WTC11 (cell line): Measurements from ENCODE around the gene TTC24. TPM values are rescaled to one million over a fixed set of nuclear protein-coding genes. Genes with fewer than 3 reads are reported as not detected.
A peak's percentile ranks its signal among the peaks of the same experiment; 100 is the strongest.

ENCODE experiments used
- CBFB ChIP-seq: sonication (generic); formaldehyde crosslinking; IDR thresholded peaks from 2 replicates; pipeline ENCODE4 v1.8.1; 2022; ENCODE audit warnings: mild to moderate bottlenecking, low read depth, missing genetic modification reagents
- CREM ChIP-seq: sonication (generic); formaldehyde crosslinking; IDR thresholded peaks from 2 replicates; pipeline ENCODE4 v1.8.1; 2022; ENCODE audit warnings: mild to moderate bottlenecking, missing genetic modification reagents, moderate library complexity
- ELF4 ChIP-seq: sonication (generic); formaldehyde crosslinking; IDR thresholded peaks from 2 replicates; pipeline ENCODE4 v1.8.1; 2022; ENCODE audit warnings: low read depth, mild to moderate bottlenecking, moderate library complexity, missing genetic modification reagents
- ETV6 ChIP-seq: sonication (generic); formaldehyde crosslinking; IDR thresholded peaks from 2 replicates; pipeline ENCODE4 v1.8.1; 2022; ENCODE audit warnings: mild to moderate bottlenecking, missing genetic modification reagents
- IRF2 ChIP-seq: sonication (generic); formaldehyde crosslinking; IDR thresholded peaks from 2 replicates; pipeline ENCODE4 v1.8.0; 2022; ENCODE audit warnings: low read depth, missing genetic modification reagents, borderline replicate concordance
- MYBL2 ChIP-seq: sonication (generic); formaldehyde crosslinking; IDR thresholded peaks from 2 replicates; pipeline ENCODE4 v1.8.1; 2023; ENCODE audit warnings: mild to moderate bottlenecking, moderate library complexity, missing genetic modification reagents
- NFATC4 ChIP-seq: fragments of 250-450 bp; sonication (Bioruptor Pico); IDR thresholded peaks from 2 replicates; pipeline ENCODE4 v1.9.0; 2021; ENCODE audit warnings: mild to moderate bottlenecking
- NR1H2 ChIP-seq: sonication (generic); formaldehyde crosslinking; IDR thresholded peaks from 2 replicates; pipeline ENCODE4 v1.9.0; 2021; ENCODE audit warnings: mild to moderate bottlenecking, moderate library complexity, missing genetic modification reagents
- SP1 ChIP-seq: sonication (generic); formaldehyde crosslinking; conservative IDR thresholded peaks from 2 replicates; pipeline ENCODE4 v1.8.1; 2022; ENCODE audit warnings: missing genetic modification reagents
- ZBTB21 ChIP-seq: sonication (generic); formaldehyde crosslinking; IDR thresholded peaks from 2 replicates; pipeline ENCODE4 v1.8.1; 2023; ENCODE audit warnings: mild to moderate bottlenecking, missing genetic modification reagents, borderline replicate concordance
- ZNF121 ChIP-seq: sonication (generic); formaldehyde crosslinking; IDR thresholded peaks from 2 replicates; pipeline ENCODE4 v1.8.0; 2023; ENCODE audit warnings: missing genetic modification reagents
- total RNA-seq: library from RNA; stranded (reverse); gene quantifications from 3 replicates; pipeline ENCODE4 v1.2.3, GENCODE V29; 2021
- TF ChIP-seq, protein P1 (sequence below): fragments of 250-450 bp; sonication (Bioruptor Pico); IDR thresholded peaks from 2 replicates; pipeline ENCODE4 v1.8.0; 2021; ENCODE audit warnings: mild to moderate bottlenecking
- TF ChIP-seq, protein P2 (sequence below): sonication (generic); formaldehyde crosslinking; IDR thresholded peaks from 2 replicates; pipeline ENCODE4 v1.8.0; 2022; ENCODE audit warnings: missing genetic modification reagents
- TF ChIP-seq, protein P3 (sequence below): sonication (generic); formaldehyde crosslinking; conservative IDR thresholded peaks from 2 replicates; pipeline ENCODE4 v1.8.1; 2022; ENCODE audit warnings: mild to moderate bottlenecking, missing genetic modification reagents
- TF ChIP-seq, protein P4 (sequence below): sonication (generic); formaldehyde crosslinking; IDR thresholded peaks from 2 replicates; pipeline ENCODE4 v1.8.1; 2023; ENCODE audit warnings: mild to moderate bottlenecking, moderate library complexity, missing genetic modification reagents
- TF ChIP-seq, protein P5 (sequence below): sonication (generic); formaldehyde crosslinking; IDR thresholded peaks from 2 replicates; pipeline ENCODE4 v1.8.1; 2023; ENCODE audit warnings: mild to moderate bottlenecking, missing genetic modification reagents
- TF ChIP-seq, protein P6 (sequence below): sonication (generic); formaldehyde crosslinking; IDR thresholded peaks from 2 replicates; pipeline ENCODE4 v1.8.1; 2022; ENCODE audit warnings: mild to moderate bottlenecking, moderate library complexity, missing genetic modification reagents
- TF ChIP-seq, protein P7 (sequence below): sonication (generic); formaldehyde crosslinking; IDR thresholded peaks from 2 replicates; pipeline ENCODE4 v1.8.1; 2023; ENCODE audit warnings: mild to moderate bottlenecking, missing genetic modification reagents
- TF ChIP-seq, protein P8 (sequence below): fragments of 200-600 bp; IDR thresholded peaks from 2 replicates; pipeline ENCODE4 v1.8.0; 2022; ENCODE audit warnings: antibody characterized with exemption
- TF ChIP-seq, protein P9 (sequence below): sonication (generic); formaldehyde crosslinking; IDR thresholded peaks from 2 replicates; pipeline ENCODE4 v1.8.1; 2022; ENCODE audit warnings: low read depth, missing genetic modification reagents, borderline replicate concordance
- TF ChIP-seq, protein P10 (sequence below): sonication (generic); formaldehyde crosslinking; IDR thresholded peaks from 2 replicates; pipeline ENCODE4 v1.8.1; 2022; ENCODE audit warnings: missing genetic modification reagents, borderline replicate concordance

Gene TTC24
- total RNA-seq, 1 experiment from 2014 or later, result 0.20 TPM

DNA sequence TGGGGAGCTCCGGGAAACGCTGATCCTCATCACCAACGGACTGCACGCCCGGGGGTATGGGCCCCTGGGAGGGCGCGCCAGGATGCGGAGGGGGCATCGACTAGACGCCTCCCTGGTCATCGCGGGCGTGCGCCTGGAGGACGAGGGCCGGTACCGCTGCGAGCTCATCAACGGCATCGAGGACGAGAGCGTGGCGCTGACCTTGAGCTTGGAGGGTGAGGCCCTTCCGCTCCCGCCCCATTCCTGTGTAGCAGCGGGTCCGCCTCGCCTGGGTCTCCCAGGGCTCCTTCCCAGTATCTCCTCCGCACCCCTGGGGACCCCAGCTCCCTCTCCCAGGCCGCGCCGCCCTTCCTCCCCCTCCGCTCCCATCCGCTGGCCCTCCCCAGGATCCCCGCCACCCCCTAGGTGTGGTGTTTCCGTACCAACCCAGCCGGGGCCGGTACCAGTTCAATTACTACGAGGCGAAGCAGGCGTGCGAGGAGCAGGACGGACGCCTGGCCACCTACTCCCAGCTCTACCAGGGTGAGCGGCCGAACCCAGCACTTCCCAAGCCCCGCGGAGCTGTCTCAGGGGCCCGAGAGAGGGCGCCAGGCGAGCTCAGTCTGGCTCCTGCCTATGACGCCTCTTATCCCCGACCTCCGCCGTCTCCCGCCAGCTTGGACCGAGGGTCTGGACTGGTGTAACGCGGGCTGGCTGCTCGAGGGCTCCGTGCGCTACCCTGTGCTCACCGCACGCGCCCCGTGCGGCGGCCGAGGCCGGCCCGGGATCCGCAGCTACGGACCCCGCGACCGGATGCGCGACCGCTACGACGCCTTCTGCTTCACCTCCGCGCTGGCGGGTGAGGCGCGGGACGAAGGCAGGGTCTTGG, 44.7 kb downstream of the TTC24 start (continued):
- TF ChIP-seq ELF4, result peak; percentile 84; the same call in 1 of the 2 replicates
- TF ChIP-seq ETV6 (CRISPR knock-in tag), result peak; percentile 71
- TF ChIP-seq NFATC4 (CRISPR knock-in tag), result no peak
- TF ChIP-seq, protein P1, sequence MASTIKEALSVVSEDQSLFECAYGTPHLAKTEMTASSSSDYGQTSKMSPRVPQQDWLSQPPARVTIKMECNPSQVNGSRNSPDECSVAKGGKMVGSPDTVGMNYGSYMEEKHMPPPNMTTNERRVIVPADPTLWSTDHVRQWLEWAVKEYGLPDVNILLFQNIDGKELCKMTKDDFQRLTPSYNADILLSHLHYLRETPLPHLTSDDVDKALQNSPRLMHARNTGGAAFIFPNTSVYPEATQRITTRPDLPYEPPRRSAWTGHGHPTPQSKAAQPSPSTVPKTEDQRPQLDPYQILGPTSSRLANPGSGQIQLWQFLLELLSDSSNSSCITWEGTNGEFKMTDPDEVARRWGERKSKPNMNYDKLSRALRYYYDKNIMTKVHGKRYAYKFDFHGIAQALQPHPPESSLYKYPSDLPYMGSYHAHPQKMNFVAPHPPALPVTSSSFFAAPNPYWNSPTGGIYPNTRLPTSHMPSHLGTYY (CRISPR knock-in tag), result no peak
- peak; percentile 84 for TF ChIP-seq MYBL2 (CRISPR knock-in tag)
- no peak for TF ChIP-seq NR1H2 (CRISPR knock-in tag)
- TF ChIP-seq, protein P2, sequence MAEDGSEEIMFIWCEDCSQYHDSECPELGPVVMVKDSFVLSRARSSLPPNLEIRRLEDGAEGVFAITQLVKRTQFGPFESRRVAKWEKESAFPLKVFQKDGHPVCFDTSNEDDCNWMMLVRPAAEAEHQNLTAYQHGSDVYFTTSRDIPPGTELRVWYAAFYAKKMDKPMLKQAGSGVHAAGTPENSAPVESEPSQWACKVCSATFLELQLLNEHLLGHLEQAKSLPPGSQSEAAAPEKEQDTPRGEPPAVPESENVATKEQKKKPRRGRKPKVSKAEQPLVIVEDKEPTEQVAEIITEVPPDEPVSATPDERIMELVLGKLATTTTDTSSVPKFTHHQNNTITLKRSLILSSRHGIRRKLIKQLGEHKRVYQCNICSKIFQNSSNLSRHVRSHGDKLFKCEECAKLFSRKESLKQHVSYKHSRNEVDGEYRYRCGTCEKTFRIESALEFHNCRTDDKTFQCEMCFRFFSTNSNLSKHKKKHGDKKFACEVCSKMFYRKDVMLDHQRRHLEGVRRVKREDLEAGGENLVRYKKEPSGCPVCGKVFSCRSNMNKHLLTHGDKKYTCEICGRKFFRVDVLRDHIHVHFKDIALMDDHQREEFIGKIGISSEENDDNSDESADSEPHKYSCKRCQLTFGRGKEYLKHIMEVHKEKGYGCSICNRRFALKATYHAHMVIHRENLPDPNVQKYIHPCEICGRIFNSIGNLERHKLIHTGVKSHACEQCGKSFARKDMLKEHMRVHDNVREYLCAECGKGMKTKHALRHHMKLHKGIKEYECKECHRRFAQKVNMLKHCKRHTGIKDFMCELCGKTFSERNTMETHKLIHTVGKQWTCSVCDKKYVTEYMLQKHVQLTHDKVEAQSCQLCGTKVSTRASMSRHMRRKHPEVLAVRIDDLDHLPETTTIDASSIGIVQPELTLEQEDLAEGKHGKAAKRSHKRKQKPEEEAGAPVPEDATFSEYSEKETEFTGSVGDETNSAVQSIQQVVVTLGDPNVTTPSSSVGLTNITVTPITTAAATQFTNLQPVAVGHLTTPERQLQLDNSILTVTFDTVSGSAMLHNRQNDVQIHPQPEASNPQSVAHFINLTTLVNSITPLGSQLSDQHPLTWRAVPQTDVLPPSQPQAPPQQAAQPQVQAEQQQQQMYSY (CRISPR knock-in tag), result no peak
- TF ChIP-seq SP1, result no peak
- no peak for TF ChIP-seq IRF2 (CRISPR knock-in tag)
- TF ChIP-seq, protein P3, sequence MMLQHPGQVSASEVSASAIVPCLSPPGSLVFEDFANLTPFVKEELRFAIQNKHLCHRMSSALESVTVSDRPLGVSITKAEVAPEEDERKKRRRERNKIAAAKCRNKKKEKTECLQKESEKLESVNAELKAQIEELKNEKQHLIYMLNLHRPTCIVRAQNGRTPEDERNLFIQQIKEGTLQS (CRISPR knock-in tag), result no peak
- TF ChIP-seq CBFB, result no peak
- TF ChIP-seq, protein P4, sequence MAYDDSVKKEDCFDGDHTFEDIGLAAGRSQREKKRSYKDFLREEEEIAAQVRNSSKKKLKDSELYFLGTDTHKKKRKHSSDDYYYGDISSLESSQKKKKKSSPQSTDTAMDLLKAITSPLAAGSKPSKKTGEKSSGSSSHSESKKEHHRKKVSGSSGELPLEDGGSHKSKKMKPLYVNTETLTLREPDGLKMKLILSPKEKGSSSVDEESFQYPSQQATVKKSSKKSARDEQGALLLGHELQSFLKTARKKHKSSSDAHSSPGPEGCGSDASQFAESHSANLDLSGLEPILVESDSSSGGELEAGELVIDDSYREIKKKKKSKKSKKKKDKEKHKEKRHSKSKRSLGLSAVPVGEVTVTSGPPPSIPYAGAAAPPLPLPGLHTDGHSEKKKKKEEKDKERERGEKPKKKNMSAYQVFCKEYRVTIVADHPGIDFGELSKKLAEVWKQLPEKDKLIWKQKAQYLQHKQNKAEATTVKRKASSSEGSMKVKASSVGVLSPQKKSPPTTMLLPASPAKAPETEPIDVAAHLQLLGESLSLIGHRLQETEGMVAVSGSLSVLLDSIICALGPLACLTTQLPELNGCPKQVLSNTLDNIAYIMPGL (CRISPR knock-in tag), result peak; percentile 73
- TF ChIP-seq ZBTB21 (CRISPR knock-in tag), result no peak
- TF ChIP-seq, protein P5, sequence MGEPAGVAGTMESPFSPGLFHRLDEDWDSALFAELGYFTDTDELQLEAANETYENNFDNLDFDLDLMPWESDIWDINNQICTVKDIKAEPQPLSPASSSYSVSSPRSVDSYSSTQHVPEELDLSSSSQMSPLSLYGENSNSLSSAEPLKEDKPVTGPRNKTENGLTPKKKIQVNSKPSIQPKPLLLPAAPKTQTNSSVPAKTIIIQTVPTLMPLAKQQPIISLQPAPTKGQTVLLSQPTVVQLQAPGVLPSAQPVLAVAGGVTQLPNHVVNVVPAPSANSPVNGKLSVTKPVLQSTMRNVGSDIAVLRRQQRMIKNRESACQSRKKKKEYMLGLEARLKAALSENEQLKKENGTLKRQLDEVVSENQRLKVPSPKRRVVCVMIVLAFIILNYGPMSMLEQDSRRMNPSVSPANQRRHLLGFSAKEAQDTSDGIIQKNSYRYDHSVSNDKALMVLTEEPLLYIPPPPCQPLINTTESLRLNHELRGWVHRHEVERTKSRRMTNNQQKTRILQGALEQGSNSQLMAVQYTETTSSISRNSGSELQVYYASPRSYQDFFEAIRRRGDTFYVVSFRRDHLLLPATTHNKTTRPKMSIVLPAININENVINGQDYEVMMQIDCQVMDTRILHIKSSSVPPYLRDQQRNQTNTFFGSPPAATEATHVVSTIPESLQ (CRISPR knock-in tag), result no peak
- TF ChIP-seq, protein P6, sequence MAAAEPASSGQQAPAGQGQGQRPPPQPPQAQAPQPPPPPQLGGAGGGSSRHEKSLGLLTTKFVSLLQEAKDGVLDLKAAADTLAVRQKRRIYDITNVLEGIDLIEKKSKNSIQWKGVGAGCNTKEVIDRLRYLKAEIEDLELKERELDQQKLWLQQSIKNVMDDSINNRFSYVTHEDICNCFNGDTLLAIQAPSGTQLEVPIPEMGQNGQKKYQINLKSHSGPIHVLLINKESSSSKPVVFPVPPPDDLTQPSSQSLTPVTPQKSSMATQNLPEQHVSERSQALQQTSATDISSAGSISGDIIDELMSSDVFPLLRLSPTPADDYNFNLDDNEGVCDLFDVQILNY (CRISPR knock-in tag), result peak; percentile 73
- TF ChIP-seq CREM (CRISPR knock-in tag), result 0 out of 2 replicates have a peak, but pooled peaks have one; percentile 37
- TF ChIP-seq, protein P7, sequence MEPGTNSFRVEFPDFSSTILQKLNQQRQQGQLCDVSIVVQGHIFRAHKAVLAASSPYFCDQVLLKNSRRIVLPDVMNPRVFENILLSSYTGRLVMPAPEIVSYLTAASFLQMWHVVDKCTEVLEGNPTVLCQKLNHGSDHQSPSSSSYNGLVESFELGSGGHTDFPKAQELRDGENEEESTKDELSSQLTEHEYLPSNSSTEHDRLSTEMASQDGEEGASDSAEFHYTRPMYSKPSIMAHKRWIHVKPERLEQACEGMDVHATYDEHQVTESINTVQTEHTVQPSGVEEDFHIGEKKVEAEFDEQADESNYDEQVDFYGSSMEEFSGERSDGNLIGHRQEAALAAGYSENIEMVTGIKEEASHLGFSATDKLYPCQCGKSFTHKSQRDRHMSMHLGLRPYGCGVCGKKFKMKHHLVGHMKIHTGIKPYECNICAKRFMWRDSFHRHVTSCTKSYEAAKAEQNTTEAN (CRISPR knock-in tag), result peak; percentile 68; the same call in 1 of the 2 replicates
- TF ChIP-seq, protein P8, sequence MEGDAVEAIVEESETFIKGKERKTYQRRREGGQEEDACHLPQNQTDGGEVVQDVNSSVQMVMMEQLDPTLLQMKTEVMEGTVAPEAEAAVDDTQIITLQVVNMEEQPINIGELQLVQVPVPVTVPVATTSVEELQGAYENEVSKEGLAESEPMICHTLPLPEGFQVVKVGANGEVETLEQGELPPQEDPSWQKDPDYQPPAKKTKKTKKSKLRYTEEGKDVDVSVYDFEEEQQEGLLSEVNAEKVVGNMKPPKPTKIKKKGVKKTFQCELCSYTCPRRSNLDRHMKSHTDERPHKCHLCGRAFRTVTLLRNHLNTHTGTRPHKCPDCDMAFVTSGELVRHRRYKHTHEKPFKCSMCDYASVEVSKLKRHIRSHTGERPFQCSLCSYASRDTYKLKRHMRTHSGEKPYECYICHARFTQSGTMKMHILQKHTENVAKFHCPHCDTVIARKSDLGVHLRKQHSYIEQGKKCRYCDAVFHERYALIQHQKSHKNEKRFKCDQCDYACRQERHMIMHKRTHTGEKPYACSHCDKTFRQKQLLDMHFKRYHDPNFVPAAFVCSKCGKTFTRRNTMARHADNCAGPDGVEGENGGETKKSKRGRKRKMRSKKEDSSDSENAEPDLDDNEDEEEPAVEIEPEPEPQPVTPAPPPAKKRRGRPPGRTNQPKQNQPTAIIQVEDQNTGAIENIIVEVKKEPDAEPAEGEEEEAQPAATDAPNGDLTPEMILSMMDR, result no peak
- TF ChIP-seq, protein P9, sequence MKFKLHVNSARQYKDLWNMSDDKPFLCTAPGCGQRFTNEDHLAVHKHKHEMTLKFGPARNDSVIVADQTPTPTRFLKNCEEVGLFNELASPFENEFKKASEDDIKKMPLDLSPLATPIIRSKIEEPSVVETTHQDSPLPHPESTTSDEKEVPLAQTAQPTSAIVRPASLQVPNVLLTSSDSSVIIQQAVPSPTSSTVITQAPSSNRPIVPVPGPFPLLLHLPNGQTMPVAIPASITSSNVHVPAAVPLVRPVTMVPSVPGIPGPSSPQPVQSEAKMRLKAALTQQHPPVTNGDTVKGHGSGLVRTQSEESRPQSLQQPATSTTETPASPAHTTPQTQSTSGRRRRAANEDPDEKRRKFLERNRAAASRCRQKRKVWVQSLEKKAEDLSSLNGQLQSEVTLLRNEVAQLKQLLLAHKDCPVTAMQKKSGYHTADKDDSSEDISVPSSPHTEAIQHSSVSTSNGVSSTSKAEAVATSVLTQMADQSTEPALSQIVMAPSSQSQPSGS (CRISPR knock-in tag), result 0 out of 2 replicates have a peak, but pooled peaks have one; percentile 17
- no peak for TF ChIP-seq ZNF121 (CRISPR knock-in tag)
- TF ChIP-seq, protein P10, sequence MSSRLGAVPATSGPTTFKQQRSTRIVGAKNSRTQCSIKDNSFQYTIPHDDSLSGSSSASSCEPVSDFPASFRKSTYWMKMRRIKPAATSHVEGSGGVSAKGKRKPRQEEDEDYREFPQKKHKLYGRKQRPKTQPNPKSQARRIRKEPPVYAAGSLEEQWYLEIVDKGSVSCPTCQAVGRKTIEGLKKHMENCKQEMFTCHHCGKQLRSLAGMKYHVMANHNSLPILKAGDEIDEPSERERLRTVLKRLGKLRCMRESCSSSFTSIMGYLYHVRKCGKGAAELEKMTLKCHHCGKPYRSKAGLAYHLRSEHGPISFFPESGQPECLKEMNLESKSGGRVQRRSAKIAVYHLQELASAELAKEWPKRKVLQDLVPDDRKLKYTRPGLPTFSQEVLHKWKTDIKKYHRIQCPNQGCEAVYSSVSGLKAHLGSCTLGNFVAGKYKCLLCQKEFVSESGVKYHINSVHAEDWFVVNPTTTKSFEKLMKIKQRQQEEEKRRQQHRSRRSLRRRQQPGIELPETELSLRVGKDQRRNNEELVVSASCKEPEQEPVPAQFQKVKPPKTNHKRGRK (CRISPR knock-in tag), result no peak
